HFF-Myc (cell line): ENCODE measurements around the gene CDC45.

Experiments used
- DNase-seq: peaks from one replicate; pipeline ENCODE4 v3.0.0-alpha.2; 2011; ENCODE audit warnings: low read depth; ENCODE audit errors: extremely low read depth
- H3K4me3 ChIP-seq: replicated peaks from 2 replicates; pipeline ENCODE4 v1.5.1; 2011; ENCODE audit warnings: low read depth, mild to moderate bottlenecking, control low read depth, low read length
- TF ChIP-seq, protein P1 (sequence below): IDR thresholded peaks from 2 replicates; pipeline ENCODE4 v1.5.1; 2012; ENCODE audit warnings: mild to moderate bottlenecking, low read depth, low read length, control low read depth; ENCODE audit errors: missing control alignments

CDC45 gene

DNA sequence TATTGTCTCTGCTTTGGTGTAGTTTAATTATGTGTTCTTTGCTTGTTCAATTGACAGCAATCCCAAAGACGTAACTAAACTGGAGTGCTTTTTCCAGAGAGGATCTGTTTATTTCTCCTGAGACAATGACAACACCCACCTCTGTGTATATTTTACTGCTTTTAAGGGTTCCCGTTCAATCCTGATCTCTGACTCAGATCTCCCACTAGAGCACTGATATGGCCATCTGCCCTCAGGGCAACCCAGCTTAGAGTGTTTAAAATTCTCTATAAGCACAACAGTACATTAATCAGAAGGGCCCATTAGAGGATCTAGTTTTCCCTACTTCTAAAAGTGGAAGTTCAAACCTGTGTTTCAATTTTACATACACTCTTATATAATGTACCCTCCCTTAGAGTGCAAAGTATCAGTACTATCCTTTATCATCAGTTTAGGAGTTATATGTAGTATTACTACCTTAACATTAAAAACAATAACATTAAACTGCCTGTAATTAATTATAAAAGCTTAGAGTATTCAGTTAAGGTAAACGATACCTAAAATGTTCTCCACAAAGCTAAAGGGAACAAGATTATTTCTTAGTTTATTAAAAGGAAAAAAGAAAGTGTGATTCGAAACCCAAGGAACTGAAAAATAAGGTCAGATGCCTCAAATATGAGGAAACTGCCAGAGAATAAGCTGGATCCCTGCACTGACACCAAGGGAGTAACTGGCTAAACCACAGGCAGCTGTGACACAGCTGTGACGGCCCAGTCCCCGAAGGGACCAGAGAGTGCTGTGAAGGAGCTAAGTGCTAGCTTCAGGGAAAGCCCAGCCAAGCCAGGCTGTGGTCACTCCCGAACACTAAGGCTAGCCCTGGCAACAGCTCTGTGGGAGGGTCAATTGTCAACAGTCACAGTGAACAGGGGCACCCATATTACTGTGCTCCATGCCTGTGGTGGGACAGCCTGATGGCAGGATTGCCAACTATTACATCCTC is 15.9 kb upstream of the CDC45 start:
- DNase-seq, result peak; percentile 52
- TF ChIP-seq, protein P1, sequence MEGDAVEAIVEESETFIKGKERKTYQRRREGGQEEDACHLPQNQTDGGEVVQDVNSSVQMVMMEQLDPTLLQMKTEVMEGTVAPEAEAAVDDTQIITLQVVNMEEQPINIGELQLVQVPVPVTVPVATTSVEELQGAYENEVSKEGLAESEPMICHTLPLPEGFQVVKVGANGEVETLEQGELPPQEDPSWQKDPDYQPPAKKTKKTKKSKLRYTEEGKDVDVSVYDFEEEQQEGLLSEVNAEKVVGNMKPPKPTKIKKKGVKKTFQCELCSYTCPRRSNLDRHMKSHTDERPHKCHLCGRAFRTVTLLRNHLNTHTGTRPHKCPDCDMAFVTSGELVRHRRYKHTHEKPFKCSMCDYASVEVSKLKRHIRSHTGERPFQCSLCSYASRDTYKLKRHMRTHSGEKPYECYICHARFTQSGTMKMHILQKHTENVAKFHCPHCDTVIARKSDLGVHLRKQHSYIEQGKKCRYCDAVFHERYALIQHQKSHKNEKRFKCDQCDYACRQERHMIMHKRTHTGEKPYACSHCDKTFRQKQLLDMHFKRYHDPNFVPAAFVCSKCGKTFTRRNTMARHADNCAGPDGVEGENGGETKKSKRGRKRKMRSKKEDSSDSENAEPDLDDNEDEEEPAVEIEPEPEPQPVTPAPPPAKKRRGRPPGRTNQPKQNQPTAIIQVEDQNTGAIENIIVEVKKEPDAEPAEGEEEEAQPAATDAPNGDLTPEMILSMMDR, result no peak
- no peak overlapping the region for H3K4me3 ChIP-seq

DNA sequence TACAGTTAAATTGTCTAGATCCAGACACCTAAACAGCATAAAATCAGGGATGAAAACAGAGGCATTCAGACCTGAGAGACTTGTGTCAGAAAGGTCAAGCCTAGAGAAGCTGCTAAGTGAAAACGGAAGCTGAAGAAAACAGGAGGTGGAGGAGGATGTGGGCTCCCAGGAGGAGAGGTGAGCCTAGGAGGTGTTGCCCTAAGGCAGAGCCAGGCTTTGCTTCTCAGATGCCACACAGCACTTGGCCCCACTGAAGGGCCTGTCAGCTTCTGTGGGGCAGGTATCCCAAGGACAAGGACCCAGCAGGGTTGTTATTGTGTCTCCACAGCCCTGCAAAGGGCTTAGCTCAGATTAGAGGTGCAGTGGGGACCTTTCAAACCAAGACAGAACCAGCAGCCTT is 15.2 kb upstream of the CDC45 start:
- H3K4me3 ChIP-seq, result no peak overlapping the region
- no peak for DNase-seq
- TF ChIP-seq, protein P1, result no peak

DNA sequence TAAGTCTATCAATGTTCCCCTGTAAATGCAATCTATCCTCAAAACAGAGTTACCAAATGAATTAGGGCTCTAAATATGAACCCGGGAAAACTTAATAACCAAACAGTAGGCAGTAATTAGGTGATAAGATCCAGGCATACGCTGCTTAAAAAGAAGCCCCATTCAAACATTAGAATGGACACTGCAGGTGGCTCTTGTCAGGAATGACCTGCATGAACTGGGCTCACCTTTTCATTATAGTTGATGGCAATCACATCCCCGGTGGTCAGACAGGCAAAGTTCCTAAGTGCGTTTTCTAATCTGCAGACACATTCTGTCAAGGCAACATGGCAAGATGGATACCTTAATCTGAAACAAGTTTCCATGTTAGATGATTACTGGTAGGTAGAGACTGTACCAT is 14.7 kb upstream of the CDC45 start:
- no peak for DNase-seq
- H3K4me3 ChIP-seq, result no peak overlapping the region
- TF ChIP-seq, protein P1, result no peak

DNA sequence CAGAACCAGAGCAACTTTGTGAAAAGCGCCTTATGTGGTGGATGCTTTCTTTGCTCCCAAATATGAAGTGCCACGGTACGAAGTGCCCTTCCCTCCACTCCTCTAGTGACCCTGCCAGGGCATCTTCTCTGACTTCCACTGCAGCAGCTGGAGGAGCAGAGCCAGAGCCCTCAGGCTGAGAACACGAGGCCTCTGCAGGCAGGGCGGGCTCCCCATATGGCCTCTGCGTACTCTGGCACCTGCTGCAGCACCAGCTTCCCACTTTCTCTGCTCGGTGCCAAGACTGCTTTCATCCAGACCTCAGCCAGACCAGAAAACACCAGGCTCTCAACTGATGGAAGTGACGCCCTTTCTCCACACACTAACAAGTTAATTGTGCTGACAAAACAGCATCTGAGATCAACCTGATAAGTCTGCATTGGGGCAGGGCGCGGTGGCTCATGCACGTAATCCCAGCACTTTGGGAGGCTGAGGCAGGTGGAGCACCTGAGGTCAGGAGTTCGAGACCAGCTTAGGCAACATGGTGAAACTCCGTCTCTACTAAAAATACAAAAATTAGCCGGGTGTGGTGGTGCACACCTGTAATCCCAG is 13.5 kb upstream of the CDC45 start:
- TF ChIP-seq, protein P1, result no peak
- no peak for DNase-seq
- no peak overlapping the region for H3K4me3 ChIP-seq

DNA sequence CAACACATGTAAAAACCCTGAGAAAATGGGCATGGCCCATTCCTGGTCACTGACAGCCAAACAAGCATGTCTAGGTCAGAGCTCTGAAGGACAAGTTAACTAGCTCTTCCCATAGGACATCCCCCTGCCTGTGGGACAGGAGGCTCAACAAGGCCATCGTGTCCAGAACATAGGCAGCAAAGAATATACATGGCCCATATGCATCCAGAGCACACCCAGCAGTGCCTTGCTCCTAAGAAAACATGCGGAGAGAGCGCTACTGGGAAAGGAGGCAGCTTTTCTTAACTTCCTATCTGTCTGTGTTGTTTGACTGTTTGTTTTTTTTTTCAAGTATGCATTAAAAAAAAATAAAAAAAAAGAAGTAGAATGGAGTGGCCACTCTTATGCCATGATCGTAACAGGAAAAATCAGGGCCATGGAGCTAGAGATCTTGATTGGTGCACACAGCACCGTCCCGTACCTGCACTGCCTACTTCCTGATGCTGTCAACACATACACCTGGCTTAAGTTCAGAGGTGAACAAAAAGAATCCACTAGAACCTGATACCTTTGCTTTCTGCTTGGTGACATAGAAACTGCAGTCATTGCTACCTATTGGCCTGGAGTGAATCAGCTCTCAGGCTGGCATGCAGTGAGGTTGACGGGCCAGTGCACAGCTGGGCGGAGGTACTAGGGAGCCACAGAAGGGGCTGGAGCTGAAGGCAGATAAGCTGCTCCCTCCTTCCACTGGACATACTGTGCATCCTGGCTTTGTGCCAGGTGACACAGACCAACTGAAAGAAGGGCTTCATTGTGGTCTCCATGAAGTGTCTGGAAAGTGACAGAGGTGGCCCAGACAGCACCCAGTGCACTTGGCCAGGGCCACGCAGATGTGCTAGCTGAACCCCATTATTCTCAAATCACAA is 12.6 kb upstream of the CDC45 start:
- TF ChIP-seq, protein P1, result no peak
- H3K4me3 ChIP-seq, result no peak overlapping the region
- no peak for DNase-seq

DNA sequence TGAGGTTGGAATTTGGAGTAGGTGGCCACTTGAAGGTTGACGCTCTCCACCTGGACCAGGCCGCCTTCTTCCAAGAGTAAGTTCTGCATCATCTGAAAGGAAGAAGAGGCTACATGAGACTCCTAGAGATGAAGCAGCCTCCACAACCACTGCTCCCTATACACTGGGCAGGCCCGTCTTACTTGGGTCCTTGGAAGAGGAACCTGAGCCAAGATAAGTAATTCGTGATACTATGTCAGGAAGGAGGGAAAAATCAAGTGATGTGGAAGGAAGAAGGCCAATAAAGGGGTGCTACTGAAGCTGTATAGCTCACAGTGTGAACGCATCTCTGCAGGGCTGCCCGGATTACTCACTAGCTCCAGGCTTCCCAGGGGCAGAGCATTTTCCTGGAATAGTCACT is 11.8 kb upstream of the CDC45 start:
- no peak overlapping the region for H3K4me3 ChIP-seq
- no peak for DNase-seq
- TF ChIP-seq, protein P1, result no peak
